ENCODE data around the gene NOP9. TPM values are rescaled to one million over a fixed set of nuclear protein-coding genes. Genes with fewer than 3 reads are reported as not detected.

Gene NOP9
- total RNA-seq, 1 experiment from 2014 or later: 39.4 TPM

- POLR2A ChIA-PET: interaction anchor here (1.0 kb wide), 1 partner anchor 96 kb away, joined by 6 read pairs; no protein-coding TSS in a partner anchor
These were observed 36.0 kb downstream of the NOP9 start for GRCh38 chr14:24335461-24336171.

More at GRCh38 chr14:24335461-24336171, 36.0 kb downstream of the NOP9 start:
- DNase-seq (ENCODE audit: low read depth, low spot score) (no peak), ATAC-seq (no peak)
- CTCF ChIA-PET: interaction anchor here (1.1 to 6.3 kb wide), 2 partner anchors 95 to 106 kb away, joined by 3 to 162 read pairs; partner anchors contain the start of genes CBLN3 and KHNYN
- intact Hi-C loops (cut with micrococcal nuclease): no loop called here
- no peak overlapping the region for H3K4me3 ChIP-seq (replicated peaks in 1 of 2; ENCODE audit: low read depth in 1 of 2, low read length in 2 of 2)
- H3K36me3 ChIP-seq (ENCODE audit: control insufficient read depth in 1 of 2, insufficient read depth in 2 of 2, low read length in 2 of 2): no peaks in the 10 kb centered on the region
- TF ChIP-seq MAX (IDR thresholded peaks at IDR 0.05): no peak
- no peak for TF ChIP-seq ELF1 (IDR thresholded peaks at IDR 0.05; ENCODE audit: borderline replicate concordance, low read depth)
- TF ChIP-seq REST (IDR thresholded peaks at IDR 0.05; ENCODE audit: low read depth): no peak
- TF ChIP-seq CEBPB (IDR thresholded peaks at IDR 0.05; ENCODE audit: low read depth): no peak
- TF ChIP-seq SRF (IDR thresholded peaks at IDR 0.05; ENCODE audit: low read depth): no peak
- H2AFZ ChIP-seq (ENCODE audit: low read depth, low read length, poor library complexity, severe bottlenecking): no peak overlapping the region
- H4K20me1 ChIP-seq (ENCODE audit: insufficient read depth): no peaks in the 10 kb centered on the region
- H3K4me2 ChIP-seq (ENCODE audit: low read length): no peak overlapping the region
- no peaks in the 10 kb centered on the region for H3K9me2 ChIP-seq (ENCODE audit: insufficient read depth)
- H3K9me3 ChIP-seq (ENCODE audit: control insufficient read depth in 1 of 2, insufficient read depth in 1 of 2, low read depth in 1 of 2, low read length in 2 of 2): no peaks in the 10 kb centered on the region
- no peak overlapping the region for H3K27ac ChIP-seq (ENCODE audit: low read depth, low read length)
- no TSS peak for BruUV-seq (replicated peaks)
- RAD21 ChIA-PET (ENCODE audit: low non-redundant PET in 1 of 2, low total read pairs in 2 of 2, uncharacterized antibody in 2 of 2, unreplicated experiment in 2 of 2): no interaction called here
- no peaks in the 10 kb centered on the region for H3K27me3 ChIP-seq (ENCODE audit: insufficient read depth, low read length)
- no peak overlapping the region for H3K9ac ChIP-seq (ENCODE audit: low read length)
- H3K79me2 ChIP-seq (ENCODE audit: insufficient read depth, low read length): no peaks in the 10 kb centered on the region
- H3K4me1 ChIP-seq (ENCODE audit: control insufficient read depth in 1 of 2, insufficient read depth in 2 of 2, low read length in 2 of 2): peaks cover 4 to 12% of the 10 kb centered on the region in 2 experiments
